Liver (tissue), 3 donors: ENCODE data around the gene TUBB4B.

Source experiments
- EGR1 ChIP-seq, 2 donors: IDR thresholded peaks; 2 replicates each; pipeline ENCODE4 v1.6.1; 2016 to 2018; ENCODE audit warnings: antibody characterized with exemption in 2 of 2, low read depth in 2 of 2
- FOXA2 ChIP-seq: IDR thresholded peaks from 2 replicates; pipeline ENCODE4 v1.6.1; 2016; ENCODE audit warnings: antibody characterized with exemption
- GABPA ChIP-seq, 2 donors: IDR thresholded peaks in 1 of 2; conservative IDR thresholded peaks in 1 of 2; 2 replicates each; pipeline ENCODE4 v1.6.1; 2016; ENCODE audit warnings: antibody characterized with exemption in 2 of 2, mild to moderate bottlenecking in 1 of 2, moderate library complexity in 1 of 2
- JUND ChIP-seq, 2 donors: IDR thresholded peaks; 2 replicates each; pipeline ENCODE4 v1.6.1; 2016; ENCODE audit warnings: antibody characterized with exemption in 2 of 2
- NR2F2 ChIP-seq: IDR thresholded peaks from 2 replicates; pipeline ENCODE4 v1.6.1; 2016; ENCODE audit warnings: antibody characterized with exemption
- RAD21 ChIP-seq, 2 donors: IDR thresholded peaks; 2 replicates each; pipeline ENCODE4 v1.6.1; 2016; ENCODE audit warnings: antibody characterized with exemption in 2 of 2, mild to moderate bottlenecking in 2 of 2
- SP1 ChIP-seq: IDR thresholded peaks from 2 replicates; pipeline ENCODE4 v1.6.1; 2018; ENCODE audit warnings: antibody characterized with exemption, mild to moderate bottlenecking
- YY1 ChIP-seq: IDR thresholded peaks from 2 replicates; pipeline ENCODE4 v1.6.1; 2016; ENCODE audit warnings: antibody characterized with exemption, mild to moderate bottlenecking
- TF ChIP-seq, protein P1 (sequence below): fragments of 150-350 bp; IDR thresholded peaks from 2 replicates; pipeline ENCODE4 v1.5.1; 2017; ENCODE audit warnings: improper control_type of control experiment, low read depth, low read length; ENCODE audit not compliant: missing input control
- TF ChIP-seq, protein P2 (sequence below): IDR thresholded peaks from 2 replicates; pipeline ENCODE4 v1.6.1; 2016; ENCODE audit warnings: antibody characterized with exemption
- TF ChIP-seq, protein P3 (sequence below): IDR thresholded peaks from 2 replicates; pipeline ENCODE4 v1.6.1; 2016; ENCODE audit warnings: antibody characterized with exemption
- TF ChIP-seq, protein P4 (sequence below): IDR thresholded peaks from 2 replicates; pipeline ENCODE4 v1.6.1; 2016; ENCODE audit warnings: antibody characterized with exemption, mild to moderate bottlenecking
- donor health status: healthy.
- donor health status: healthy.

DNA sequence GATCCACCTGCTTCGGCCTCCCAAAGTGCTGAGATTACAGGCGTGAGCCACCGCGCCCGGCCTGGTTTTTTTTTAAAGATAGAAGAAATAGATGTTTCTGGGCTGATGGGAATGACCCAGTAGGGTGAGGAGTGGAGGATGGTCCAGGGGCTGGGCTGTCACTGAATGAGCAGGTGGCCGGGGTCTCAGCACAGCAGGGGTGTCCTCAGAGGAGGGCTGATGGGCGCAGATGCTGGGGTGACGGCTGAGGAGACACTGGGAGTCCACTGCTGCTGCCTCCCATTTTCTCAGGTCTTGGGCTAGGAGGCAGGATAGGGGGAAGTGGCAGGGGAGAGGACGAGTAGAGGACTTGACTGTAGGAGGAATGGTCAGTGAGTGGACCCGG is 34.1 kb downstream of the TUBB4B start:
- no peak for TF ChIP-seq RAD21 (IDR thresholded peaks at IDR 0.05)
- TF ChIP-seq, protein P1, sequence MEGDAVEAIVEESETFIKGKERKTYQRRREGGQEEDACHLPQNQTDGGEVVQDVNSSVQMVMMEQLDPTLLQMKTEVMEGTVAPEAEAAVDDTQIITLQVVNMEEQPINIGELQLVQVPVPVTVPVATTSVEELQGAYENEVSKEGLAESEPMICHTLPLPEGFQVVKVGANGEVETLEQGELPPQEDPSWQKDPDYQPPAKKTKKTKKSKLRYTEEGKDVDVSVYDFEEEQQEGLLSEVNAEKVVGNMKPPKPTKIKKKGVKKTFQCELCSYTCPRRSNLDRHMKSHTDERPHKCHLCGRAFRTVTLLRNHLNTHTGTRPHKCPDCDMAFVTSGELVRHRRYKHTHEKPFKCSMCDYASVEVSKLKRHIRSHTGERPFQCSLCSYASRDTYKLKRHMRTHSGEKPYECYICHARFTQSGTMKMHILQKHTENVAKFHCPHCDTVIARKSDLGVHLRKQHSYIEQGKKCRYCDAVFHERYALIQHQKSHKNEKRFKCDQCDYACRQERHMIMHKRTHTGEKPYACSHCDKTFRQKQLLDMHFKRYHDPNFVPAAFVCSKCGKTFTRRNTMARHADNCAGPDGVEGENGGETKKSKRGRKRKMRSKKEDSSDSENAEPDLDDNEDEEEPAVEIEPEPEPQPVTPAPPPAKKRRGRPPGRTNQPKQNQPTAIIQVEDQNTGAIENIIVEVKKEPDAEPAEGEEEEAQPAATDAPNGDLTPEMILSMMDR = no peak
- TF ChIP-seq SP1 = no peak
- no peak for TF ChIP-seq YY1
- TF ChIP-seq, protein P2, sequence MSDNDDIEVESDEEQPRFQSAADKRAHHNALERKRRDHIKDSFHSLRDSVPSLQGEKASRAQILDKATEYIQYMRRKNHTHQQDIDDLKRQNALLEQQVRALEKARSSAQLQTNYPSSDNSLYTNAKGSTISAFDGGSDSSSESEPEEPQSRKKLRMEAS = no peak
- no peak for TF ChIP-seq EGR1 (IDR thresholded peaks at IDR 0.05; ENCODE audit: low read depth in 2 of 2)
- no peak for TF ChIP-seq JUND (IDR thresholded peaks at IDR 0.05)
- TF ChIP-seq, protein P3, sequence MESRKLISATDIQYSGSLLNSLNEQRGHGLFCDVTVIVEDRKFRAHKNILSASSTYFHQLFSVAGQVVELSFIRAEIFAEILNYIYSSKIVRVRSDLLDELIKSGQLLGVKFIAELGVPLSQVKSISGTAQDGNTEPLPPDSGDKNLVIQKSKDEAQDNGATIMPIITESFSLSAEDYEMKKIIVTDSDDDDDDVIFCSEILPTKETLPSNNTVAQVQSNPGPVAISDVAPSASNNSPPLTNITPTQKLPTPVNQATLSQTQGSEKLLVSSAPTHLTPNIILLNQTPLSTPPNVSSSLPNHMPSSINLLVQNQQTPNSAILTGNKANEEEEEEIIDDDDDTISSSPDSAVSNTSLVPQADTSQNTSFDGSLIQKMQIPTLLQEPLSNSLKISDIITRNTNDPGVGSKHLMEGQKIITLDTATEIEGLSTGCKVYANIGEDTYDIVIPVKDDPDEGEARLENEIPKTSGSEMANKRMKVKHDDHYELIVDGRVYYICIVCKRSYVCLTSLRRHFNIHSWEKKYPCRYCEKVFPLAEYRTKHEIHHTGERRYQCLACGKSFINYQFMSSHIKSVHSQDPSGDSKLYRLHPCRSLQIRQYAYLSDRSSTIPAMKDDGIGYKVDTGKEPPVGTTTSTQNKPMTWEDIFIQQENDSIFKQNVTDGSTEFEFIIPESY = no peak
- TF ChIP-seq FOXA2 = no peak
- TF ChIP-seq NR2F2 = no peak
- TF ChIP-seq, protein P4, sequence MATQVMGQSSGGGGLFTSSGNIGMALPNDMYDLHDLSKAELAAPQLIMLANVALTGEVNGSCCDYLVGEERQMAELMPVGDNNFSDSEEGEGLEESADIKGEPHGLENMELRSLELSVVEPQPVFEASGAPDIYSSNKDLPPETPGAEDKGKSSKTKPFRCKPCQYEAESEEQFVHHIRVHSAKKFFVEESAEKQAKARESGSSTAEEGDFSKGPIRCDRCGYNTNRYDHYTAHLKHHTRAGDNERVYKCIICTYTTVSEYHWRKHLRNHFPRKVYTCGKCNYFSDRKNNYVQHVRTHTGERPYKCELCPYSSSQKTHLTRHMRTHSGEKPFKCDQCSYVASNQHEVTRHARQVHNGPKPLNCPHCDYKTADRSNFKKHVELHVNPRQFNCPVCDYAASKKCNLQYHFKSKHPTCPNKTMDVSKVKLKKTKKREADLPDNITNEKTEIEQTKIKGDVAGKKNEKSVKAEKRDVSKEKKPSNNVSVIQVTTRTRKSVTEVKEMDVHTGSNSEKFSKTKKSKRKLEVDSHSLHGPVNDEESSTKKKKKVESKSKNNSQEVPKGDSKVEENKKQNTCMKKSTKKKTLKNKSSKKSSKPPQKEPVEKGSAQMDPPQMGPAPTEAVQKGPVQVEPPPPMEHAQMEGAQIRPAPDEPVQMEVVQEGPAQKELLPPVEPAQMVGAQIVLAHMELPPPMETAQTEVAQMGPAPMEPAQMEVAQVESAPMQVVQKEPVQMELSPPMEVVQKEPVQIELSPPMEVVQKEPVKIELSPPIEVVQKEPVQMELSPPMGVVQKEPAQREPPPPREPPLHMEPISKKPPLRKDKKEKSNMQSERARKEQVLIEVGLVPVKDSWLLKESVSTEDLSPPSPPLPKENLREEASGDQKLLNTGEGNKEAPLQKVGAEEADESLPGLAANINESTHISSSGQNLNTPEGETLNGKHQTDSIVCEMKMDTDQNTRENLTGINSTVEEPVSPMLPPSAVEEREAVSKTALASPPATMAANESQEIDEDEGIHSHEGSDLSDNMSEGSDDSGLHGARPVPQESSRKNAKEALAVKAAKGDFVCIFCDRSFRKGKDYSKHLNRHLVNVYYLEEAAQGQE = no peak
- TF ChIP-seq GABPA (IDR thresholded peaks at IDR 0.05 in 1 of 2, conservative IDR thresholded peaks at IDR 0.05 in 1 of 2) = no peak
